HEK293T (cell line): ENCODE results near the gene LRRC45.

Experiments used
- CTCF ChIA-PET: fragments of 350-600 bp; formaldehyde crosslinking; extraction: SDS; loops from one replicate; lab custom pipeline; 2021; ENCODE audit warnings: antibody characterized with exemption, inconsistent platforms; lab: Yijun Ruan, JAX
- POLR2A ChIA-PET: fragments of 350-600 bp; formaldehyde crosslinking; extraction: SDS; loops from one replicate; lab custom pipeline; 2020; ENCODE audit warnings: antibody characterized with exemption, inconsistent platforms; lab: Yijun Ruan, JAX
- DNase-seq: peaks from one replicate; pipeline ENCODE4 v3.0.0; 2012; ENCODE audit warnings: mixed read lengths; ENCODE audit errors: extremely low spot score
- ARNT ChIP-seq: fragments of 450-650 bp; IDR thresholded peaks from 2 replicates; pipeline ENCODE4 v1.6.1; 2017; ENCODE audit warnings: mild to moderate bottlenecking
- BHLHE40 ChIP-seq: fragments of 450-650 bp; IDR thresholded peaks from 2 replicates; pipeline ENCODE4 v1.6.1; 2016; ENCODE audit warnings: mild to moderate bottlenecking, moderate library complexity, borderline replicate concordance
- CTBP1 ChIP-seq: fragments of 450-650 bp; IDR thresholded peaks from 2 replicates; pipeline ENCODE4 v1.6.1; 2016; ENCODE audit warnings: borderline replicate concordance
- ELF4 ChIP-seq: fragments of 450-650 bp; IDR thresholded peaks from 2 replicates; pipeline ENCODE4 v1.6.1; 2017; ENCODE audit warnings: antibody characterized with exemption
- FOXA1 ChIP-seq: fragments of 450-650 bp; IDR thresholded peaks from 2 replicates; pipeline ENCODE4 v1.6.1; 2016; ENCODE audit warnings: mild to moderate bottlenecking
- FOXK2 ChIP-seq: fragments of 450-650 bp; IDR thresholded peaks from 2 replicates; pipeline ENCODE4 v1.6.1; 2016; ENCODE audit warnings: mild to moderate bottlenecking
- FOXM1 ChIP-seq: fragments of 450-650 bp; IDR thresholded peaks from 2 replicates; pipeline ENCODE4 v1.6.1; 2017; ENCODE audit warnings: mild to moderate bottlenecking, borderline replicate concordance
- HDGF ChIP-seq: fragments of 450-650 bp; IDR thresholded peaks from 2 replicates; pipeline ENCODE4 v1.6.1; 2017; ENCODE audit warnings: antibody characterized with exemption, borderline replicate concordance
- L3MBTL2 ChIP-seq: fragments of 450-650 bp; conservative IDR thresholded peaks from 2 replicates; pipeline ENCODE4 v1.6.1; 2016; ENCODE audit warnings: mild to moderate bottlenecking
- LEF1 ChIP-seq: fragments of 450-650 bp; IDR thresholded peaks from 2 replicates; pipeline ENCODE4 v1.6.1; 2017; ENCODE audit warnings: mild to moderate bottlenecking, borderline replicate concordance
- NFRKB ChIP-seq: fragments of 450-650 bp; IDR thresholded peaks from 2 replicates; pipeline ENCODE4 v1.6.1; 2016; ENCODE audit warnings: mild to moderate bottlenecking, moderate library complexity
- PKNOX1 ChIP-seq: fragments of 450-650 bp; IDR thresholded peaks from 2 replicates; pipeline ENCODE4 v1.6.1; 2016
- SP1 ChIP-seq: fragments of 450-650 bp; IDR thresholded peaks from 2 replicates; pipeline ENCODE4 v1.6.1; 2017
- SUZ12 ChIP-seq: fragments of 450-650 bp; IDR thresholded peaks from 2 replicates; pipeline ENCODE4 v1.6.1; 2016; ENCODE audit warnings: mild to moderate bottlenecking
- TARDBP ChIP-seq: fragments of 450-650 bp; IDR thresholded peaks from 2 replicates; pipeline ENCODE4 v1.6.1; 2016
- ZNF384 ChIP-seq: fragments of 450-650 bp; IDR thresholded peaks from 2 replicates; pipeline ENCODE4 v1.6.1; 2016

LRRC45 gene

GRCh38 chr17:82006468-82007227, 16.5 kb upstream of the LRRC45 start:
- POLR2A ChIA-PET = no interaction called here
- no peak for TF ChIP-seq ARNT
- TF ChIP-seq L3MBTL2 = no peak
- TF ChIP-seq LEF1 = no peak
- no peak for TF ChIP-seq SP1
- no peak for TF ChIP-seq ZNF384
- TF ChIP-seq HDGF = no peak
- TF ChIP-seq CTBP1 = no peak
- TF ChIP-seq SUZ12 = no peak
- TF ChIP-seq NFRKB = no peak
- no peak for TF ChIP-seq FOXK2
- TF ChIP-seq BHLHE40 = no peak
- TF ChIP-seq TARDBP = no peak
- no peak for TF ChIP-seq FOXM1
- TF ChIP-seq ELF4 = no peak
- no peak for TF ChIP-seq FOXA1
- no peak for TF ChIP-seq PKNOX1
- no peak for DNase-seq
- CTCF ChIA-PET = no interaction called here

GRCh38 chr17:82007228-82007494, 15.9 kb upstream of the LRRC45 start:
- no peak for DNase-seq
- ChIA-PET POLR2A (no interaction called here), CTCF (no interaction called here)
- TF ChIP-seq L3MBTL2 (no peak), ZNF384 (no peak), PKNOX1 (no peak)

- no peak for DNase-seq
- ChIA-PET POLR2A (no interaction called here), CTCF (no interaction called here)
- no peak for TF ChIP-seq NFRKB
- no peak for TF ChIP-seq BHLHE40
Observed at GRCh38 chr17:82007495-82008257, 15.4 kb upstream of the LRRC45 start.

- no peak for TF ChIP-seq SP1
- TF ChIP-seq HDGF = no peak
- TF ChIP-seq CTBP1 = no peak
- no peak for TF ChIP-seq NFRKB
- no peak for TF ChIP-seq FOXA1
- no peak for TF ChIP-seq ELF4
- TF ChIP-seq LEF1 = no peak
- ChIA-PET POLR2A (no interaction called here), CTCF (interaction anchor here (2.0 kb wide), 1 partner anchor 11 kb away, joined by 6 read pairs; no protein-coding TSS in a partner anchor)
- no peak for DNase-seq
Observed at GRCh38 chr17:82008258-82008940, 14.7 kb upstream of the LRRC45 start.

GRCh38 chr17:82008941-82009405, 14.1 kb upstream of the LRRC45 start:
- CTCF ChIA-PET = interaction anchor here (0.7 to 2.0 kb wide), 2 partner anchors 11 to 50 kb away, joined by 4 to 6 read pairs; no protein-coding TSS in a partner anchor

GRCh38 chr17:82009413-82009812, 13.7 kb upstream of the LRRC45 start:
- ChIA-PET CTCF (interaction anchor here (0.7 to 2.0 kb wide), 2 partner anchors 10 to 50 kb away, joined by 4 to 6 read pairs; no protein-coding TSS in a partner anchor), POLR2A (interaction anchor here (1.1 to 1.3 kb wide), 2 partner anchors 13 to 89 kb away, joined by 3 to 4 read pairs; partner anchors contain the start of genes CENPX and LRRC45)

More at GRCh38 chr17:82008941-82009405, 14.1 kb upstream of the LRRC45 start:
- no peak for TF ChIP-seq NFRKB
- no peak for TF ChIP-seq FOXA1
- no peak for TF ChIP-seq HDGF
- TF ChIP-seq SUZ12 = no peak
- no peak for TF ChIP-seq FOXK2
- no peak for TF ChIP-seq ELF4
- DNase-seq = no peak
- POLR2A ChIA-PET = no interaction called here

More at GRCh38 chr17:82009413-82009812, 13.7 kb upstream of the LRRC45 start:
- DNase-seq = no peak
- no peak for TF ChIP-seq SP1
- no peak for TF ChIP-seq ARNT
- no peak for TF ChIP-seq BHLHE40
- TF ChIP-seq HDGF = no peak
- TF ChIP-seq TARDBP = no peak
- no peak for TF ChIP-seq PKNOX1
- no peak for TF ChIP-seq L3MBTL2
- no peak for TF ChIP-seq CTBP1
- TF ChIP-seq ZNF384 = no peak
- TF ChIP-seq LEF1 = no peak
- TF ChIP-seq SUZ12 = no peak
